Brain microvascular endothelial cell (primary cell): ENCODE results near the gene CDC5L.

ENCODE experiments used
- DNase-seq: peaks from one replicate; pipeline ENCODE4 v3.0.0-alpha.2; 2020
- H3K27ac ChIP-seq: fragments of 250-450 bp; sonication (Bioruptor Pico); 2 replicates; pipeline ENCODE4 v1.5.1; 2020; ENCODE audit warnings: mild to moderate bottlenecking, moderate library complexity
- H3K27me3 ChIP-seq: fragments of 250-450 bp; sonication (Bioruptor Pico); replicated peaks from 2 replicates; pipeline ENCODE4 v1.5.1; 2020; ENCODE audit warnings: mild to moderate bottlenecking
- H3K36me3 ChIP-seq: fragments of 250-450 bp; sonication (Bioruptor Pico); replicated peaks from 2 replicates; pipeline ENCODE4 v1.5.1; 2020; ENCODE audit warnings: mild to moderate bottlenecking
- H3K4me3 ChIP-seq: 2 replicates; pipeline ENCODE4 v1.5.1; 2011; ENCODE audit warnings: low read depth, mild to moderate bottlenecking, control low read depth, low read length, moderate library complexity
- CTCF ChIP-seq: IDR thresholded peaks from 2 replicates; pipeline ENCODE4 v1.5.1; 2011; ENCODE audit warnings: low read depth, mild to moderate bottlenecking, moderate library complexity, low read length, control low read depth, inconsistent platforms; ENCODE audit errors: missing control alignments
- in situ Hi-C: cut with HindIII; loops from 2 replicates; pipeline ENCODE4 v1.10.0; 2017; ENCODE audit warnings: low sequenced_read_pairs, low pct_ligation_motif_present

Gene CDC5L

GRCh38 chr6:44377484-44377883 lies 10.0 kb upstream of the CDC5L start:
- TF ChIP-seq CTCF, result no peak
- Histone ChIP-seq H3K36me3 (no peaks in the 10 kb centered on the region), H3K27ac (no peak overlapping the region), H3K27me3 (peaks cover 4% of the 10 kb centered on the region), H3K4me3 (no peak overlapping the region)
- in situ Hi-C loops, result no loop called here
- no peak for DNase-seq

GRCh38 chr6:44377971-44378370 lies 9.5 kb upstream of the CDC5L start:
- Histone ChIP-seq H3K27ac (no peak overlapping the region), H3K4me3 (no peak overlapping the region), H3K27me3 (peaks cover 6% of the 10 kb centered on the region), H3K36me3 (no peaks in the 10 kb centered on the region)
- DNase-seq, result no peak
- TF ChIP-seq CTCF, result no peak
- in situ Hi-C loops, result no loop called here

- H3K4me3 ChIP-seq, result no peak overlapping the region
- no peaks in the 10 kb centered on the region for H3K36me3 ChIP-seq
- H3K27me3 ChIP-seq, result peaks cover 6% of the 10 kb centered on the region
- no peak for DNase-seq
- in situ Hi-C loops, result no loop called here
- no peak for TF ChIP-seq CTCF
- no peak overlapping the region for H3K27ac ChIP-seq
These were observed 5.8 kb upstream of the CDC5L start for GRCh38 chr6:44381739-44382138.

GRCh38 chr6:44386364-44386928 lies 1.1 kb upstream of the CDC5L start:
- peak overlapping the region; percentile 89 for H3K27ac ChIP-seq
- peak overlapping the region; percentile 86 for H3K4me3 ChIP-seq
- H3K27me3 ChIP-seq, result peaks cover 6% of the 10 kb centered on the region
- H3K36me3 ChIP-seq, result peaks cover 8% of the 10 kb centered on the region
- no peak for DNase-seq
- TF ChIP-seq CTCF, result no peak
- in situ Hi-C loops, result no loop called here

GRCh38 chr6:44386929-44387345 lies 569 bp upstream of the CDC5L start:
- Histone ChIP-seq H3K36me3 (peaks cover 12% of the 10 kb centered on the region), H3K27ac (peak overlapping the region; percentile 89), H3K27me3 (peaks cover 6% of the 10 kb centered on the region), H3K4me3 (peak overlapping the region; percentile 86)
- no peak for TF ChIP-seq CTCF
- in situ Hi-C loops, result no loop called here
- DNase-seq, result peak; percentile 5

- Histone ChIP-seq H3K27me3 (no peaks in the 10 kb centered on the region), H3K27ac (no peak overlapping the region), H3K4me3 (peak overlapping the region; percentile 86), H3K36me3 (peaks cover 17% of the 10 kb centered on the region)
- no peak for DNase-seq
- no peak for TF ChIP-seq CTCF
- in situ Hi-C loops, result no loop called here
These were observed 605 bp downstream of the CDC5L start for GRCh38 chr6:44388135-44388487.
